GM08714 (cell line): Measurements from ENCODE around the gene POP7.
"Not testable (repeated sequence)": the region's sequence is repeated elsewhere in the genome, so short reads cannot be mapped to it uniquely, and the experiment has no call there.

Experiments
- H3K4me3 ChIP-seq: fragments of 200-500 bp; sonication (Bioruptor generic); 2 replicates; pipeline ENCODE4 v1.5.1; 2014; ENCODE audit warnings: mild to moderate bottlenecking, low read length, inconsistent platforms
- ZNF274 ChIP-seq: IDR thresholded peaks from 2 replicates; pipeline ENCODE4 v1.6.1; 2012; ENCODE audit warnings: mild to moderate bottlenecking, low read depth, low read length

Gene POP7

DNA sequence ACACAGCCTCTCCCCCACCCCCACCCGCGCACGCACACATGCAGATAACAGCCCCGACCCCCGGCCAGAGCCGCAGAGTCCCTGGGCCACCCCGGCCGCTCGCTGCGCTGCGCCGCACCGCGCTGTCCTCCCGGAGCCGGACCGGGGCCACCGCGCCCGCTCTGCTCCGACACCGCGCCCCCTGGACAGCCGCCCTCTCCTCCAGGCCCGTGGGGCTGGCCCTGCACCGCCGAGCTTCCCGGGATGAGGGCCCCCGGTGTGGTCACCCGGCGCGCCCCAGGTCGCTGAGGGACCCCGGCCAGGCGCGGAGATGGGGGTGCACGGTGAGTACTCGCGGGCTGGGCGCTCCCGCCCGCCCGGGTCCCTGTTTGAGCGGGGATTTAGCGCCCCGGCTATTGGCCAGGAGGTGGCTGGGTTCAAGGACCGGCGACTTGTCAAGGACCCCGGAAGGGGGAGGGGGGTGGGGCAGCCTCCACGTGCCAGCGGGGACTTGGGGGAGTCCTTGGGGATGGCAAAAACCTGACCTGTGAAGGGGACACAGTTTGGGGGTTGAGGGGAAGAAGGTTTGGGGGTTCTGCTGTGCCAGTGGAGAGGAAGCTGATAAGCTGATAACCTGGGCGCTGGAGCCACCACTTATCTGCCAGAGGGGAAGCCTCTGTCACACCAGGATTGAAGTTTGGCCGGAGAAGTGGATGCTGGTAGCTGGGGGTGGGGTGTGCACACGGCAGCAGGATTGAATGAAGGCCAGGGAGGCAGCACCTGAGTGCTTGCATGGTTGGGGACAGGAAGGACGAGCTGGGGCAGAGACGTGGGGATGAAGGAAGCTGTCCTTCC lies 15.0 kb downstream of the POP7 start:
- no peak overlapping the region for H3K4me3 ChIP-seq
- TF ChIP-seq ZNF274, result no peak

DNA sequence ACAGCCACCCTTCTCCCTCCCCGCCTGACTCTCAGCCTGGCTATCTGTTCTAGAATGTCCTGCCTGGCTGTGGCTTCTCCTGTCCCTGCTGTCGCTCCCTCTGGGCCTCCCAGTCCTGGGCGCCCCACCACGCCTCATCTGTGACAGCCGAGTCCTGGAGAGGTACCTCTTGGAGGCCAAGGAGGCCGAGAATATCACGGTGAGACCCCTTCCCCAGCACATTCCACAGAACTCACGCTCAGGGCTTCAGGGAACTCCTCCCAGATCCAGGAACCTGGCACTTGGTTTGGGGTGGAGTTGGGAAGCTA lies 15.5 kb downstream of the POP7 start:
- no peak for TF ChIP-seq ZNF274
- H3K4me3 ChIP-seq, result no peak overlapping the region

DNA sequence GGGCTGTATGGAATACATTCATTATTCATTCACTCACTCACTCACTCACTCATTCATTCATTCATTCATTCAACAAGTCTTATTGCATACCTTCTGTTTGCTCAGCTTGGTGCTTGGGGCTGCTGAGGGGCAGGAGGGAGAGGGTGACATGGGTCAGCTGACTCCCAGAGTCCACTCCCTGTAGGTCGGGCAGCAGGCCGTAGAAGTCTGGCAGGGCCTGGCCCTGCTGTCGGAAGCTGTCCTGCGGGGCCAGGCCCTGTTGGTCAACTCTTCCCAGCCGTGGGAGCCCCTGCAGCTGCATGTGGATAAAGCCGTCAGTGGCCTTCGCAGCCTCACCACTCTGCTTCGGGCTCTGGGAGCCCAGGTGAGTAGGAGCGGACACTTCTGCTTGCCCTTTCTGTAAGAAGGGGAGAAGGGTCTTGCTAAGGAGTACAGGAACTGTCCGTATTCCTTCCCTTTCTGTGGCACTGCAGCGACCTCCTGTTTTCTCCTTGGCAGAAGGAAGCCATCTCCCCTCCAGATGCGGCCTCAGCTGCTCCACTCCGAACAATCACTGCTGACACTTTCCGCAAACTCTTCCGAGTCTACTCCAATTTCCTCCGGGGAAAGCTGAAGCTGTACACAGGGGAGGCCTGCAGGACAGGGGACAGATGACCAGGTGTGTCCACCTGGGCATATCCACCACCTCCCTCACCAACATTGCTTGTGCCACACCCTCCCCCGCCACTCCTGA lies 16.7 kb downstream of the POP7 start:
- TF ChIP-seq ZNF274, result no peak
- H3K4me3 ChIP-seq, result no peak overlapping the region

DNA sequence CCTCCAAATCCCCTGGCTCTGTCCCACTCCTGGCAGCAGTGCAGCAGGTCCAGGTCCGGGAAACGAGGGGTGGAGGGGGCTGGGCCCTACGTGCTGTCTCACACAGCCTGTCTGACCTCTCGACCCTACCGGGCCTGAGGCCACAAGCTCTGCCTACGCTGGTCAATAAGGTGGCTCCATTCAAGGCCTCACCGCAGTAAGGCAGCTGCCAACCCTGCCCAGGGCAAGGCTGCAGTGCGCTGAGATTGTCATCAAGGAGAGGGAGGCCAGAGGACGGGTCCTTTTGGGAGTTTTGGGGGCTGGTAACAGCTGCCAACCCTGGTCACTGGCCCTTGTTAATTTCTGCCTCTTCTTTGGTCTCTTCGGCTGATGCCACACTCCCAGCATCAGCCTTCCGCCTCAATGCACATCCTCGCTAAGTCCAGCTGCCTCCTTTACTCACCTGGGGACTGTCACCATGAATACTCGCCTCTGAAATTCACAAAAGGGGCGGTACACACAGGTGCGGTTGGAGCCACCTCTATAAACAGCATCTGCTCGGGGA lies 17.9 kb downstream of the POP7 start:
- H3K4me3 ChIP-seq, result no peak overlapping the region
- TF ChIP-seq ZNF274, result no peak

DNA sequence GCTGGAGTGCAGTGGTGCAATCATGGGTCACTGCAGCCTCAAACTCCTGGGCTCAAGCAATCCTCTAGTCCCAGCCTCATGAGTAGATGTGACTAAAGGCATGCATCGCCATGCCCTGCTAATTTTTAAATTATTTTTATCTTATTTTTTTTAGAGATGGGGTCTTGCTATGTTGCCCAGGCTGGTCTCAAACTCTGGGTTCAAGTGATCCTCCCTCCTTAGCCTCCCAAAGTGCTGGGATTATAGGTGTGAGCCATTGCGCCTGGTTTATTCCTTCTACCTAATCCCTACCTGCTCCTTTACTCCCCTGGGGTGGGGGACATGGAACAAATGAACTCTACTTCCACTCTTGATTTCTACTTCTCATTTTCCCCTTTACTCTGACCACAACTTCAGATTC lies 18.4 kb downstream of the POP7 start:
- not testable (repeated sequence) for H3K4me3 ChIP-seq

DNA sequence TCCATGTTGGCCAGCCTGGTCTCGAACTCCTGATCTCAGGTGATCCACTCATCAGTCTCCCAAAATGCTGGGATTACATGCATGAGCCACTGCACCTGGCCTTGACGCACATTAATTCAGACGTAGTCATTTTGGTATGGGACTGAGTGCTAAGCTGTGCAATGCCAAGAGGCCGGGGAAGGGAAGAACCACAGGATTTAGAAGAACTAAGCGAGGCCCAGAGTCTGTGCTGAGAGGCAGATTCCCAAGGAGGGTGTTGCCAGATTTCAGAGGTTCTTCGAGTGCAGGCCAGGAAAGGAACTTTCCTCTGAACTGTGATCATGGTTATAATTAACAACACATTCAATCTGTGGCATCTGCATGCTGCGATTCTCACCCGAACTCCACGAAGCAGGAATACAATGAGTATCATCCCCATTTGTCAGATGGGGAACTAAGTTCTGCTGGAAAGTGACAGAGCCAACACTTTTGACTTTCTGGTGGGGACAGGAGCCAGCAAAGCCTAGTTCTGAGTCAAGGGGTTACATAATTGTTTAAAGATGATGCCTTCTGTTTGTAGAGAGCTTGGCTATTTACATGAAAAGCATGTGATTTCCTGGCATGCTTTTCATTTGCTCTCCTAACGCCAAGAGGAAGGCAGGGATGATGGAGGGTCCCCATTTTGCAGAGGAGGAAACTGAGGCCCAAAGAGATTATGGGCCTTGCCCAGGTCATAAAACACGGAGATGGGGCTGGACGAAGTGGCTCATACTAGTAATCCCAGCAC lies 21.3 kb downstream of the POP7 start:
- H3K4me3 ChIP-seq, result no peak overlapping the region
- no peak for TF ChIP-seq ZNF274

DNA sequence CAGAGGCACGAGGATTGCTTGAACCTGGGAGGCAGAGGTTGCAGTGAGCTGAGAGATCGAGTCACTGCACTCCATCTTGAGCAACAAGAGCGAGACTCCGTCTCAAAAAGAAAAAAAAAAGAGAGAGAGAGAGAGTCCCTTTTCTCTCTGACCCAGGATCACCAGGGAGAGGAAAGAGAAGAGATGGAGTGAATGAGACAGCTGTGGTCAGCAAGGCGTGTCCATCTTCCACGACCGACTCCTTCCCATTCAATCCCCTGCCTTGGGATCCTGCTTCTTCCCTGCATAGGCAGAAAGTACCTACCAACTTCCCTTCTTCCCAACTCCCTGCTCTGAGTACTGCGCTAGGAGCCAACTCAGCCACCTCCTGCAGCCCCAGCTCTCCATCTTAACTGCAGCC lies 22.3 kb downstream of the POP7 start:
- no peak overlapping the region for H3K4me3 ChIP-seq
- TF ChIP-seq ZNF274, result no peak

DNA sequence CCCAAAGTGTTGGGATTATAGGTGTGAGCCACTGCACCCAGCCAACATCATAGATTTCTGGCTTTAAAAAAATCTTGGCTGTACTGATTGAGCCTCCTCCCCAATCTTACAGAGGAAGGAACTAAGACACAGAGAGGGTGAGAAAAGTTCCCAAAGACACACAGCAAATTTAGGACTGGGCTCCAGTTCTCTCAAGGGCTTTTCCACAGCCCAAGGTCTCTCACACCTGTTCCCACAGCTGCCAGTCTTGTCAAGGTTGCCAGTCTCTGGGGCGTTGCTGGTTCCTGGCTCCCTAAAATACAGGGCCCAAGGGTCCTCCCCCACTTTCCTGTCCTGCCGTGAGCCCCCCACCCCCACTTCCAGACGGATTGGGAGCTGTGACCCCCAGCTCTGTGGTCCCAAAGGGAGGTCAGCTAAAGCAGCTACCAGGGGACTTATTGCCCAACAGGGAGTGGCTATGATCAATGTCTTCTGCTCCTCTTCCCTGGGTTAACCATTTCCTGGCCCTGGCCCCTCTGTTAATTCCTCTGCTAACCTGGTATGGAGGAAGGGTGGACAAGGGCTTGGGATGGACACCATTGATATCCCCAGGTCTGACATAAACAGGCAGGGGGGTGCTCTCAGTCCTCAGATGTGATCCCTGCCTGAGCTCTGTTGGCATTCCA lies 24.3 kb downstream of the POP7 start:
- no peak for TF ChIP-seq ZNF274
- H3K4me3 ChIP-seq, result no peak overlapping the region

DNA sequence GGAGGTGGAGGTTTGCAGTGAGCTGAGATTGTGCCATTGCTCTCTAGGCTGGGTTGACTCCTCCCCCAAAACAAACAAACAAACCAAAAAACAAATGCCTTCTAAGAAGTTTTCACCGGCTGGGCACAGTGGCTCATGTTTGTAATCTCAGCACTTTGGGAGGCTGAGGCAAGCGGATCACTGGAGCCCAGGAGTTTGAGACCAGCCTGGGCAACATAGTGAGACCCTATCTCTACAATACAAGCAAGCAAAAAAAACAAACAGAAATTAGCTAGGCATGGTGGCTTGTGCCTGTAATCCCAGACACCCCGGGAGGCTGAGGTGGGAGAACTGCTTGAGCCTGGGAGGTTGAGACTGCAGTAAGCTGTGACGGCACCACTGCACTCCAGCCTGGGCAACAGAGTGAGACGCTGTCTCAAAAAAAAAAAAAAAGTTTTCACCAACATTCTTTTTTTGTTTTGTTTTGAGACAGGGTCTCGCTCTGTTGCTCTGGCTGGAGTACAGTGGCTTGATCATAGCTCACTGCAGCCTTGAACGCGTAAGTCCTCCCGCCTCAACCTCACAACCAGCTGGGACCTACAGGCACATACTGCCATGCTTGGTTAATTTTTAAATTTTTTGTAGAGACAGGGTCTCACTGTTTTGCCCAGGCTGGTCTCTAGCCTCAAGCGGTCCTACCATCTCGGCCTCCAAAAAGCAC lies 26.2 kb downstream of the POP7 start:
- TF ChIP-seq ZNF274, result no peak
- no peak overlapping the region for H3K4me3 ChIP-seq

DNA sequence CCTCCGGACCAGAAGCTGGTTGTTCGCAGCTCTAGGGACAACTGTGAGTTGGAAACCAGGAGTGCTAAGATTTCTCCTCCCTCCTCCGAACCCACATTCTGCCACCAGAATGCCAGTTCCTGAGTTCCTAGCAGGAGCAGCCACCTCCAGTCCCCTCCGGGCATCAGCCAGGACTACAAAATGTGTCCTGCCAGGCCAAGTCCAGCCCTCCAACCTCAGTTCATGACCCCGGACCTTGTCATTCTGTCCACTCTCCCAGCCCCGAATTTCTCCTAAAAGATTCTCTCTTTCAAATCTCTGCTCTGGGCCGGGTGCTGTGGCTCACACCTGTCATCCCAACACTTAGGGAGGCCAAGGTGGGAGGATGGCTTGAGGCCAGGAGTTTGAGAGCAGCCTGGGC lies 29.8 kb downstream of the POP7 start:
- no peak overlapping the region for H3K4me3 ChIP-seq
- no peak for TF ChIP-seq ZNF274

DNA sequence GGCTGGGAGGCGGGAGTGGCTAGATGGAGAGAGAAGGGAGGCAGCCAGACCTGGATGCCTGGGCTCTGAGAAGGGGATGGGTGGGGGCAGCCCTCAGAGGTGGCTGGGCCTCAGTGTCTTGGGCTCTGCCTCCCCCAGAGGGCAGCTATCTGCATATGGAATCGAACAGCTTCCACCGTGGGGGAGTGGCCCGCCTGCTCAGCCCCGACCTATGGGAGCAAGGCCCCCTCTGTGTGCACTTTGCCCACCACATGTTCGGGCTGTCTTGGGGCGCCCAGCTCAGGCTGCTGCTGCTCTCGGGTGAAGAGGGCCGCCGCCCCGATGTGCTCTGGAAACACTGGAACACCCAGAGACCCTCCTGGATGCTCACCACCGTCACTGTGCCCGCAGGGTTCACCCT lies 30.8 kb downstream of the POP7 start:
- TF ChIP-seq ZNF274, result no peak

DNA sequence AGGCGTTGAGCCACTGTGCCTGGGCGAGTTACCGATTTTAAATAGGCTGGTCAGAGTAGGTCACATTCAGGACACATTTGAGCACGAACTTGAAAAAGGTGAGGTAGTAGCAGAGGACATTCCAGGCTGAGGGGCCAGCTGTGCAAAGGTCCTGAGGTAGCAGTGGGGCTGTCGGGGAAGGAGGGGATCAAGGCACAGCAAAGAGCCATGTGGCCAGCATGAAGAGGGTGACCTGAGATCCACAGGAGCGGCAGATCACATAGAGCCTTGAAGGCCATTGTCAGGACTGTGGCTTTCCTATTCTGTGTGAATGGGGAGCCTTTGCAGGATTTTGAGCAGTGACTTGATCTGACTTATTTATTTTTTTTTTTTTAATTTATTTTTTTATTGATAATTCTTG lies 34.0 kb downstream of the POP7 start:
- no peak for TF ChIP-seq ZNF274

More for the DNA sequence above, 30.8 kb downstream of the POP7 start:
- H3K4me3 ChIP-seq, result no peak overlapping the region

DNA sequence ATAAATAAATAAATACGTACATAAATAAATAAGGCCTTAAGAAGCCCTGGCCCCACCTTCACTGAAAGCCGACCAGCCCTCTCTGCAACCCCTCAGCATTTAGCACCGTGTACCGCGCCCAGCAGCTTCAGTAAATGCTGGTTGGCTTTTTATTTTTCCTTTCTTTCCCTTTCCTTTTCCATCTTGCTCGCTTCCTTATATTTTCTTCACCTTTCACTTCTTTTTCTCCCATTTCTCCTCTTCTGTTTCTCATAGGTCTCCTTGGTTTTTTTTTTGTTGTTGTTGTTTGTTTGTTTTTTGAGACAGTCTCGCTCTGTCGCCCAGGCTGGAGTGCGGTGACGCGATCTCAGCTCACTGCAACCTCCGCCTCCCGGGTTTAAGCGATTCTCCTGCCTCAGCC lies 38.7 kb downstream of the POP7 start:
- no peak overlapping the region for H3K4me3 ChIP-seq
- TF ChIP-seq ZNF274, result no peak

More for the DNA sequence above, 34.0 kb downstream of the POP7 start:
- no peak overlapping the region for H3K4me3 ChIP-seq

DNA sequence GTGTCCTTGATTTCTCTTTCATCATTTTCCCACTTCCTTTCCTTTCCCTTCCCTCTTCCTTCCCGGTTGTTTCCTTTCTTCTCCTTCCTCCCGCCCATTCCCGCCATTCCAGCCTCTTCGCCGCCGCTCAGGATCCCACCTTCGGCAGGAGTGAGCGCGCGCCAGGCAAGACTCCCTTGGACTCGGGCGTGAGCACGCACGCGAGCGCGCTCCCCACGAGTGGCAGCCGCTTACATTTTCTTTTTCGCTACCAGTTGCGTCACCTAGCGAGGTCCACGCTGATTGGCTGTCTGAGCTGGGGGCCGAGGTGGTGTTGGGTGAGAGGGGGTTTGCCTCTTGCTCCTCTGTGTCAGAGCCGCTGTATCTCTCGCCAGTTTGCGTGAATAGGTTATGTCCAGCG lies 39.3 kb downstream of the POP7 start:
- peak overlapping the region; percentile 38; the same call in 1 of the 2 replicates for H3K4me3 ChIP-seq
- TF ChIP-seq ZNF274, result no peak
